Measurements from ENCODE around the gene SLC35A4. TPM values are rescaled to one million over a fixed set of nuclear protein-coding genes. Genes with fewer than 3 reads are reported as not detected.
A peak's percentile ranks its signal among the peaks of the same experiment; 100 is the strongest.

Gene SLC35A4
- total and polyA plus RNA-seq, 2 of the 13 experiments (the other 11 are each of a cell fraction or from before 2014, with no cell fraction given): 0.71 to 4.0 TPM

- TF ChIP-seq, protein P1, sequence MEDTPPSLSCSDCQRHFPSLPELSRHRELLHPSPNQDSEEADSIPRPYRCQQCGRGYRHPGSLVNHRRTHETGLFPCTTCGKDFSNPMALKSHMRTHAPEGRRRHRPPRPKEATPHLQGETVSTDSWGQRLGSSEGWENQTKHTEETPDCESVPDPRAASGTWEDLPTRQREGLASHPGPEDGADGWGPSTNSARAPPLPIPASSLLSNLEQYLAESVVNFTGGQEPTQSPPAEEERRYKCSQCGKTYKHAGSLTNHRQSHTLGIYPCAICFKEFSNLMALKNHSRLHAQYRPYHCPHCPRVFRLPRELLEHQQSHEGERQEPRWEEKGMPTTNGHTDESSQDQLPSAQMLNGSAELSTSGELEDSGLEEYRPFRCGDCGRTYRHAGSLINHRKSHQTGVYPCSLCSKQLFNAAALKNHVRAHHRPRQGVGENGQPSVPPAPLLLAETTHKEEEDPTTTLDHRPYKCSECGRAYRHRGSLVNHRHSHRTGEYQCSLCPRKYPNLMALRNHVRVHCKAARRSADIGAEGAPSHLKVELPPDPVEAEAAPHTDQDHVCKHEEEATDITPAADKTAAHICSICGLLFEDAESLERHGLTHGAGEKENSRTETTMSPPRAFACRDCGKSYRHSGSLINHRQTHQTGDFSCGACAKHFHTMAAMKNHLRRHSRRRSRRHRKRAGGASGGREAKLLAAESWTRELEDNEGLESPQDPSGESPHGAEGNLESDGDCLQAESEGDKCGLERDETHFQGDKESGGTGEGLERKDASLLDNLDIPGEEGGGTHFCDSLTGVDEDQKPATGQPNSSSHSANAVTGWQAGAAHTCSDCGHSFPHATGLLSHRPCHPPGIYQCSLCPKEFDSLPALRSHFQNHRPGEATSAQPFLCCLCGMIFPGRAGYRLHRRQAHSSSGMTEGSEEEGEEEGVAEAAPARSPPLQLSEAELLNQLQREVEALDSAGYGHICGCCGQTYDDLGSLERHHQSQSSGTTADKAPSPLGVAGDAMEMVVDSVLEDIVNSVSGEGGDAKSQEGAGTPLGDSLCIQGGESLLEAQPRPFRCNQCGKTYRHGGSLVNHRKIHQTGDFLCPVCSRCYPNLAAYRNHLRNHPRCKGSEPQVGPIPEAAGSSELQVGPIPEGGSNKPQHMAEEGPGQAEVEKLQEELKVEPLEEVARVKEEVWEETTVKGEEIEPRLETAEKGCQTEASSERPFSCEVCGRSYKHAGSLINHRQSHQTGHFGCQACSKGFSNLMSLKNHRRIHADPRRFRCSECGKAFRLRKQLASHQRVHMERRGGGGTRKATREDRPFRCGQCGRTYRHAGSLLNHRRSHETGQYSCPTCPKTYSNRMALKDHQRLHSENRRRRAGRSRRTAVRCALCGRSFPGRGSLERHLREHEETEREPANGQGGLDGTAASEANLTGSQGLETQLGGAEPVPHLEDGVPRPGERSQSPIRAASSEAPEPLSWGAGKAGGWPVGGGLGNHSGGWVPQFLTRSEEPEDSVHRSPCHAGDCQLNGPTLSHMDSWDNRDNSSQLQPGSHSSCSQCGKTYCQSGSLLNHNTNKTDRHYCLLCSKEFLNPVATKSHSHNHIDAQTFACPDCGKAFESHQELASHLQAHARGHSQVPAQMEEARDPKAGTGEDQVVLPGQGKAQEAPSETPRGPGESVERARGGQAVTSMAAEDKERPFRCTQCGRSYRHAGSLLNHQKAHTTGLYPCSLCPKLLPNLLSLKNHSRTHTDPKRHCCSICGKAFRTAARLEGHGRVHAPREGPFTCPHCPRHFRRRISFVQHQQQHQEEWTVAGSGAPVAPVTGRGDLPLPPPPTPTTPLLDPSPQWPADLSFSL (CRISPR knock-in tag; IDR thresholded peaks at IDR 0.05): no peak
- no peak for TF ChIP-seq ZNF609 (CRISPR knock-in tag; IDR thresholded peaks at IDR 0.05; ENCODE audit: borderline replicate concordance)
- no peak for TF ChIP-seq RFX3 (CRISPR knock-in tag; IDR thresholded peaks at IDR 0.05)
- no peak for TF ChIP-seq ZNF224 (CRISPR knock-in tag; IDR thresholded peaks at IDR 0.05)
- TF ChIP-seq ZNF256 (CRISPR knock-in tag; conservative IDR thresholded peaks at IDR 0.05): no peak
- TF ChIP-seq, protein P2, sequence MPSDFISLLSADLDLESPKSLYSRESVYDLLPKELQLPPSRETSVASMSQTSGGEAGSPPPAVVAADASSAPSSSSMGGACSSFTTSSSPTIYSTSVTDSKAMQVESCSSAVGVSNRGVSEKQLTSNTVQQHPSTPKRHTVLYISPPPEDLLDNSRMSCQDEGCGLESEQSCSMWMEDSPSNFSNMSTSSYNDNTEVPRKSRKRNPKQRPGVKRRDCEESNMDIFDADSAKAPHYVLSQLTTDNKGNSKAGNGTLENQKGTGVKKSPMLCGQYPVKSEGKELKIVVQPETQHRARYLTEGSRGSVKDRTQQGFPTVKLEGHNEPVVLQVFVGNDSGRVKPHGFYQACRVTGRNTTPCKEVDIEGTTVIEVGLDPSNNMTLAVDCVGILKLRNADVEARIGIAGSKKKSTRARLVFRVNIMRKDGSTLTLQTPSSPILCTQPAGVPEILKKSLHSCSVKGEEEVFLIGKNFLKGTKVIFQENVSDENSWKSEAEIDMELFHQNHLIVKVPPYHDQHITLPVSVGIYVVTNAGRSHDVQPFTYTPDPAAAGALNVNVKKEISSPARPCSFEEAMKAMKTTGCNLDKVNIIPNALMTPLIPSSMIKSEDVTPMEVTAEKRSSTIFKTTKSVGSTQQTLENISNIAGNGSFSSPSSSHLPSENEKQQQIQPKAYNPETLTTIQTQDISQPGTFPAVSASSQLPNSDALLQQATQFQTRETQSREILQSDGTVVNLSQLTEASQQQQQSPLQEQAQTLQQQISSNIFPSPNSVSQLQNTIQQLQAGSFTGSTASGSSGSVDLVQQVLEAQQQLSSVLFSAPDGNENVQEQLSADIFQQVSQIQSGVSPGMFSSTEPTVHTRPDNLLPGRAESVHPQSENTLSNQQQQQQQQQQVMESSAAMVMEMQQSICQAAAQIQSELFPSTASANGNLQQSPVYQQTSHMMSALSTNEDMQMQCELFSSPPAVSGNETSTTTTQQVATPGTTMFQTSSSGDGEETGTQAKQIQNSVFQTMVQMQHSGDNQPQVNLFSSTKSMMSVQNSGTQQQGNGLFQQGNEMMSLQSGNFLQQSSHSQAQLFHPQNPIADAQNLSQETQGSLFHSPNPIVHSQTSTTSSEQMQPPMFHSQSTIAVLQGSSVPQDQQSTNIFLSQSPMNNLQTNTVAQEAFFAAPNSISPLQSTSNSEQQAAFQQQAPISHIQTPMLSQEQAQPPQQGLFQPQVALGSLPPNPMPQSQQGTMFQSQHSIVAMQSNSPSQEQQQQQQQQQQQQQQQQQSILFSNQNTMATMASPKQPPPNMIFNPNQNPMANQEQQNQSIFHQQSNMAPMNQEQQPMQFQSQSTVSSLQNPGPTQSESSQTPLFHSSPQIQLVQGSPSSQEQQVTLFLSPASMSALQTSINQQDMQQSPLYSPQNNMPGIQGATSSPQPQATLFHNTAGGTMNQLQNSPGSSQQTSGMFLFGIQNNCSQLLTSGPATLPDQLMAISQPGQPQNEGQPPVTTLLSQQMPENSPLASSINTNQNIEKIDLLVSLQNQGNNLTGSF (CRISPR knock-in tag; IDR thresholded peaks at IDR 0.05): no peak
- TF ChIP-seq, protein P3, sequence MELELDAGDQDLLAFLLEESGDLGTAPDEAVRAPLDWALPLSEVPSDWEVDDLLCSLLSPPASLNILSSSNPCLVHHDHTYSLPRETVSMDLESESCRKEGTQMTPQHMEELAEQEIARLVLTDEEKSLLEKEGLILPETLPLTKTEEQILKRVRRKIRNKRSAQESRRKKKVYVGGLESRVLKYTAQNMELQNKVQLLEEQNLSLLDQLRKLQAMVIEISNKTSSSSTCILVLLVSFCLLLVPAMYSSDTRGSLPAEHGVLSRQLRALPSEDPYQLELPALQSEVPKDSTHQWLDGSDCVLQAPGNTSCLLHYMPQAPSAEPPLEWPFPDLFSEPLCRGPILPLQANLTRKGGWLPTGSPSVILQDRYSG (CRISPR knock-in tag; IDR thresholded peaks at IDR 0.05): no peak
- TF ChIP-seq, protein P4, sequence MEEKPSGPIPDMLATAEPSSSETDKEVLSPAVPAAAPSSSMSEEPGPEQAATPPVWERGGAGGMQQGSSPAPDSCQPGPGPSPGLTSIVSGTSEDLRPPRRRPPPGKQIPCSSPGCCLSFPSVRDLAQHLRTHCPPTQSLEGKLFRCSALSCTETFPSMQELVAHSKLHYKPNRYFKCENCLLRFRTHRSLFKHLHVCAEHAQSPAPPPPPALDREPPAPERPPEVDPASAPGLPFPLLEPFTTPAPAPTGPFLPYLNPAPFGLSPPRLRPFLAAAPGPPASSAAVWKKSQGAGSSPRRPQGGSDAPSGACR (CRISPR knock-in tag; IDR thresholded peaks at IDR 0.05): no peak
- no peak for TF ChIP-seq ZNF703 (CRISPR knock-in tag; IDR thresholded peaks at IDR 0.05; ENCODE audit: borderline replicate concordance)
- TF ChIP-seq RARG (CRISPR knock-in tag; IDR thresholded peaks at IDR 0.05; ENCODE audit: low read depth): no peak
- TF ChIP-seq KLF16 (CRISPR knock-in tag; IDR thresholded peaks at IDR 0.05): peak in 1 of 2 experiments; percentile 51; a peak in 1 of 4 replicates
Observed at GRCh38 chr5:140575309-140575708, 10.7 kb downstream of the SLC35A4 start (continued).

Measured in HepG2 (cell line).